T-helper 2 cell treated with Interferon-gamma antibody and Interleukin-4, amounts not matched to agents 100 ng/mL and 5 ng/mL, for 36 hours (primary cell): ENCODE data around the gene GPC5. TPM values are rescaled to one million over a fixed set of nuclear protein-coding genes. Genes with fewer than 3 reads are reported as not detected.
"Not testable (repeated sequence)": the region's sequence is repeated elsewhere in the genome, so short reads cannot be mapped to it uniquely, and the experiment has no call there.

Experiments
- intact Hi-C: fragments of 100-400 bp; cut with micrococcal nuclease; formaldehyde crosslinking; loops from one replicate; pipeline ENCODE4 v1.15.1; 2023
- total RNA-seq: library from RNA; stranded (reverse); gene quantifications from 2 replicates; pipeline ENCODE4 v1.2.3, GENCODE V29; 2022

Gene GPC5
- total RNA-seq, 1 donor from 2014 or later: not detected

- intact Hi-C loops: no loop called here
These were observed 1409.5 kb downstream of the GPC5 start for GRCh38 chr13:92807966-92808365.

GRCh38 chr13:92821324-92821723 lies 1422.9 kb downstream of the GPC5 start:
- intact Hi-C loops: no loop called here

- intact Hi-C loops: no loop called here
These were observed 1424.6 kb downstream of the GPC5 start for GRCh38 chr13:92823059-92823458.

DNA sequence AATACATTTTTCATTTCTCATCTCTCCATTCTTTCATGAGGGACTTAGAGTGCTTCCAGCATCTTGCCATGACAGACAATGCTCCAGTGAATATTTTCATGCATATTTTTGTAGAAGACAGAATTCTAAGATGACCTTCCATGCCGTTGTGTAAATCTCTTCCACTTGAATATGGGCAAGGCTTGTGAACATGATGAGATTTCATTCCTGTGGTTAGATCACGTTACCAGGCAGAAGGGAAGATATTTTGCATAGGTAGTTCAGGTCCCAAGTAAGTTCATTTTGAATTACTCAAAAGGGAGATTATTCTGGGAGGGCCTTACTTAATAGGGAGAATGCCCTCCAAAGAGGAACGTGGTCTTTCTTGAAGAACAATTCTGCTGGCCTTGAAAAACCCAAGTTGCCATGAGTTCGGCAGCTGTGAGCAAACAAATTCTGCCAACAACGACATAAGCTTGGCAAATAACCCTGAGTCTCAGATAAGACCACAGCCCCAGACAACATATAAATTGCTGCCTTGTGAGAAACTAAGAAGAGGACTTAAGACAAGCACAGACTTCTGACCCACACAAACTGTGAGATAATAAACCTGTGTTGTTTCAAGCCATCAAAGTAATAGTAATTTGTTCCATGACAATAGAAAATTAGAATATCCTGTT lies 1427.6 kb downstream of the GPC5 start:
- intact Hi-C loops: no loop called here

- intact Hi-C loops: no loop called here
These were observed 1429.1 kb downstream of the GPC5 start for GRCh38 chr13:92827503-92827902.

- intact Hi-C loops: no loop called here
These were observed 1431.5 kb downstream of the GPC5 start for GRCh38 chr13:92829930-92830329.

DNA sequence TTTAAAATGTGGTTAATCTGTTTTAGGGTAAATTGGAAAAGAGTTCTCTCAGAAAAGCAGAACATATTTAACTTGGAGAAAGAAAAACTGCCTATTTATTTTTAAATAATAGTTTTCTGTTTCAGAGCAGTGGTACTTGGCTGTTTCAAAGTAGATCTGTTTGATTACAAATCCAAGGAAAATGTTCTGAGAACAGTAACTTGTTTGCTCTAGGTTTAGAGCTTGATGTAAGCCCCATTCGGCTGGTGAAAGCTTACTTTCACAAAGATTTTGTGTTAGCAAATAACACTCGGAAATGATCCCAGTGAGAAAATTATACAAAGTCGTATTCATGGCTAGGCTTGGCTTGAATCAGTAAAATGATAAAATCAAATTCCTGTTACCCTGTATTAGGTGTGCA lies 1432.4 kb downstream of the GPC5 start:
- intact Hi-C loops: no loop called here

DNA sequence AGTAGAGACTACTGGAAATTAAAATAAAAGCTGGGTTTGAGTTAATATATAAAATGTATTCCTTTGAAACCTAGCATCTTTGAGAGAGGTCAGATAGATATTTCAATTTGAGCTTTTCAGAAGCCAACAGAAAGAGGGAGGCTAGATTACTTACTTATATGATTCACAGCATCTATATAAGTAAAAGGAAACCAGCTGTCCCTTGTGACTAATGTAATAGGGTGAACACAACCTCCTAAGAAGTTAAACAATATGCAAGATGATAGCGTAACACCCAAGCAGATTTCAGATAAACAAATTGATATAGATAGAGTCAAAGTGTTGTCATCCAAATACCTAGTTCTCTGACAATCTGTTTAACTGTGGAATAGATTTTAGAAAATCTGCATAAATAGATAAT lies 1434.7 kb downstream of the GPC5 start:
- intact Hi-C loops: no loop called here

GRCh38 chr13:92836171-92836570 lies 1437.8 kb downstream of the GPC5 start:
- intact Hi-C loops: no loop called here

- intact Hi-C loops: no loop called here
These were observed 1440.4 kb downstream of the GPC5 start for GRCh38 chr13:92838786-92839185.

DNA sequence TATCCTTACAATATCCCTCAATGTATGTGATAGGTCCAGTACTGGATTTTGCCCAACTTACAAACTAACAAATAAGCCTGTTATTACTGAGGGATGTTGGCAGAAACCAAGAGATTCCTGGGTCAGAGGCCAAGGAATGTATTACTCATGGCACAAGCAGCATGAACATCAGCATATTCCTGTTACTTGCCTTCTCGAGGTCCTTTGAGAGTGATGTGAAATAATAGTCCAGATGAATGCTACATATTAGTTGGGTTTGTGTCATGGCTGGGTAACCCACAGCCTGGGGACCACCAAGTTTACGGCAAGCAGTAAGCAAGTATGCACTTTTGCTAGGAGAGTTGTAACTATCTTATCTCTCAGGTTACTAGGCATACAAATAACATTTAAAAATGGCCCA lies 1443.7 kb downstream of the GPC5 start:
- intact Hi-C loops: no loop called here

DNA sequence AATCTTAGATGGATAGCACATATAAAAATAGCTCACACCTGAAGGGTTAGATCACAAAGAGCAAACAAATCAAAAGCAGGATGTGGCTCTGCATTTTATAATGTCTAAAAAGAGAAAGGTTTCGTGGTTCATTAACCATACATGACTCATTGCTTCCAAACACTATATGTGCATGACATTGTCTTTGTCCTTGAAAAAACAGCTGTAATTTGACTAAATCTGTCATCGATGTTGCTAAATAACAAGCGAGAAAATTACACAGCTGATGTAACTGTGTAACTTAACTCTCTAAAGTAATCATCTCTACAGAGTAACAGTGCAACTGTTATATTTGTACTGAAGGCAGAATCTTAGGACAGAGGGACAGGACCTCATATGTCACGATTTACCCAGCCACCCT lies 1445.1 kb downstream of the GPC5 start:
- intact Hi-C loops: no loop called here

- intact Hi-C loops: no loop called here
These were observed 1451.0 kb downstream of the GPC5 start for GRCh38 chr13:92849381-92849780.

GRCh38 chr13:92864584-92865284 lies 1466.3 kb downstream of the GPC5 start:
- intact Hi-C loops: no loop called here

DNA sequence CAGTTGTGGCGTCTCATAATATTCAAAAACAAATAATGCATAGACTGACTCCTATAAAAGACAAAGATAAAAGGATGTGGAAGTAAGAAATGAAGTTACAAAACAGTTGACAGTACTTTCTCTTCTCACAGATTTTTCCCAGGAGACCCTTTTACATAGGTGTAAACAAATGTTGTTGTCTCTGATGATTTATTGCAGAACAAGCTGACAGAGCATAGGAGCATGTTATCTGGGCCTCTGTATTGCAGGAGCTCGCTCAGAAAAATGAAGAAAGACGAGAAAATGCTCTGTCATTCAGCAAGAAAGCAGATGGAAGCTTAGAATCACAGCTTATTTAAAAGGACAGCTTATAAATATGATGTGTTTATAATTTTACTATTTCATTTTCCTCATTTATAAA lies 1474.6 kb downstream of the GPC5 start:
- intact Hi-C loops: no loop called here

- intact Hi-C loops: no loop called here
These were observed 1488.2 kb downstream of the GPC5 start for GRCh38 chr13:92886535-92887077.

- intact Hi-C loops: no loop called here
These were observed 1496.0 kb downstream of the GPC5 start for GRCh38 chr13:92894447-92894846.

DNA sequence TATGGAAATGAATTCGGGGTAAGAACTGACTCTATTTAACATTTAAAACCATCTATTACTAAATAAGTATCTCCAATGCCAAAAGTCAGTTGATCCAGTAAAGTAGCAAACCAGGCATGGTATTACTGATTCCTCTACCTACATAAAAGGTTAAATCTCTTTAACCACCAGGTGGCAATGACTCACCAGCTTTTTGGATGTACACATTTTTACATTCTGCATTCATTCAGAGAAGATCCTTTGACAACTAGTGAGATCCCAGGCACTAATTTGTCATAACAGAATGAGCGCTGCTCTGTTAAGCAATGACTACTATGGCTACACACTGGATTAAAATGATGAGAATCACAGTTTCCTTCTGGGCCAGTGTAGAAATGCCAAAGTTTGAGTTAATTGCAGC lies 1498.4 kb downstream of the GPC5 start:
- intact Hi-C loops: no loop called here

GRCh38 chr13:92898946-92899345 lies 1500.5 kb downstream of the GPC5 start:
- intact Hi-C loops: not testable (repeated sequence)

DNA sequence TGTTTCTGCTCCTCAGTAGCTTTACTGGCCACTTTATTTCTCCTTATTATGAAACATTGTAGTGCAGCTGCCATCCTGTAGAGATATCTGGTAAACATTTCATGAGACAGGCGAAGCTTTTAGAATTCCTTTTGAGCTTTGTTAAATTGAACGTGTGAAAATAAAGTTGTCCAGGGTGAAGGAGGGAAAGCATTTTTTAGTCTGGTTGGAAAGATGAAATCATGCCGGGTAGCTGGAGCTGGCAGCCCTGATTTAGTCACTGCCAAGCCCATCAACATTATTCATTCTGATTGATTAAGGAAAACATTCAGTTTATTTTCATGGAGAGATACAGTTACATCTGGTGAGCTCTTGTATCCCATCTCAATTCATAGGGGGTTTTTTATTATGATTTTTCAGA lies 1502.0 kb downstream of the GPC5 start:
- intact Hi-C loops: no loop called here

DNA sequence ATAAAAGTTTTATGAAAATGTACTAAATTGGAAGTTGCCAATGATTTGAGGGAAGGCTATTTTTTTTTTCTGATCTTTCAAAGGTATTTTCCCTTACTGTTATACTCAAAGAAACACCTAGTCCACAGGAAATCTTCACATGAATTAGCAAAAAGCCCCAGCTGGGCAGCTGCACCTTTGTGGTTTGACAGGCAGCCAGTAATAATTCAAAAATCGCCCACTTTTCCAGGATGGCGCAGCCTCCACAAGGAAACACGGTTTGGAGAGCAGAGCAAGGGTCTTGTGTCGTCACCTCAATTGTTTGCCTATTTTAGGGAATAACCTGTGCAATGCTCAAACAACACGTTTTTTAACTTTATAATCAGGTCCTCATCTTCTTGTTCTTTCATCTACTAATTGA lies 1503.3 kb downstream of the GPC5 start:
- intact Hi-C loops: no loop called here

GRCh38 chr13:92912629-92913028 lies 1514.2 kb downstream of the GPC5 start:
- intact Hi-C loops: no loop called here

- intact Hi-C loops: no loop called here
These were observed 1515.4 kb downstream of the GPC5 start for GRCh38 chr13:92913840-92914239.
